Tibial nerve (tissue), 4 donors: Measurements from ENCODE around the gene CCDC27.

ENCODE experiments used
- CTCF ChIP-seq, 5 experiments: fragments of 200-600 bp in 3 of 5; fragments of 450-650 bp in 2 of 5; sonication (generic) in 3 of 5; IDR thresholded peaks; one replicate each; pipeline ENCODE4 v1.5.1; 2016 to 2019; ENCODE audit warnings: antibody characterized with exemption in 5 of 5, mild to moderate bottlenecking in 3 of 5, moderate library complexity in 2 of 5
- EP300 ChIP-seq, 2 donors: sonication (generic); formaldehyde crosslinking; IDR thresholded peaks; one replicate each; pipeline ENCODE4 v1.6.1; 2017; ENCODE audit warnings: antibody characterized with exemption in 2 of 2, mild to moderate bottlenecking in 1 of 2
- POLR2A ChIP-seq, 2 donors: fragments of 450-650 bp; IDR thresholded peaks; one replicate each; pipeline ENCODE4 v1.6.1; 2017; ENCODE audit warnings: antibody characterized with exemption in 2 of 2, mild to moderate bottlenecking in 2 of 2, moderate library complexity in 2 of 2

- peak in 1 of 2 donors; percentile 22 for TF ChIP-seq POLR2A (IDR thresholded peaks at IDR 0.05)
- TF ChIP-seq CTCF (IDR thresholded peaks at IDR 0.05): no peak
- no peak for TF ChIP-seq EP300 (IDR thresholded peaks at IDR 0.05)
These were observed 19.9 kb downstream of the CCDC27 start for GRCh38 chr1:3772027-3772714.
